ENCODE results near the gene OR52B4. TPM values are rescaled to one million over a fixed set of nuclear protein-coding genes. Genes with fewer than 3 reads are reported as not detected.

Gene OR52B4
- not detected in 2 replicates for total RNA-seq

DNA sequence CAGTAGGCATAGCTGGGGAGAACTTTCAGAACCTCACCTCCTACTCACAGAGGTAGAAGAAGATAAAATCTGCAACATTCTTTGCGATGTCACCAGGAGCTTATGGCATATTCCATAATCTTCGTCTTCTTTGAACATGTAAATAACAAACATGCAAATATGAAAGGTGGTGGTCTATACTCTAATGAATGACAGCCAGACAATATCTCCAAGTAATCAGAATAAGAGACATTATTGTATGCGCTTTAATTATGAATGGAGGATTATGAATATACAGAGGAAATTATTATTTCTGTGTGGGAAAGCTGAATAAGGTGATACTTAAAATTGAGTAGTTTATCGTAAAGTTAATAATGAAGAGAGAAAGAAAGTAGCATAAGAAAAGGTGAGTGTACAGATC lies at the start of gene OR52B4:
OR52B4 (minus strand) TSS at position 101 of the 400 bp plus-strand sequence; CDS start at position 10, 91 bp downstream.

DNA sequence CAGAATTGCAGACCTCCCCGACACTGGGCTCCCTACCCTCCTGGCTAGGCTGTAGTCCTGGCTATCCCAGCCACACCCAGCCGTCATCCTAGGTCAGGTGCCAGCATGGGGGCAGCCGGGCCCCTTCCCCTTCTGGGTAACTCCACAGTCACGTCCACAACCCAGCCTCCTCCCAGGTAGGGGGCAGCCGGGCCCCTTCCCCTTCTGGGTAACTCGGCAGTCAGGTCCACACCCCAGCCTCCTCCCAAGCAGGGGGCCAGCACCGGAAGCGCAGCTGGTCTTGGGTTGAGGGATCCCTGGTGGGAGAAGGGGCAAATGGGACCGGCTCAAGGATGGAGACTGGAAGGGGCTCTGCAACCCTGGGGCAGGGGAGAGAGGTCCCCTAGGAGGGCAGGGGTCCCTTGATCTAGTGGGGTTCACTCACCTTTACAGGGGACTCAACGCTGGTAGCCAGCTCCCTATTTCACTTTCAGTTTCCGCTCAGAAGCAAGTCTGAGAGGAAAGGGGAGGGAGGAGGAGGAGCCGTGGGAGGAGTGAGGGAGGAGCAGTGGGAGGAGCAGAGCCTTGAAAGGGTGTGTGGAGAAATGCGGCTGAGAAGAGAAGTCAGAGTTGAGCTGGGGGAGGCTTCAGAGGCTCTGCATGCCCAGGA lies 25.1 kb upstream of the OR52B4 start, which contains the start of gene TRIM21:
TRIM21 (minus strand) TSS at position 494 of the 649 bp plus-strand sequence. CDS start 3,293 bp downstream, outside the sequence.

Other genes with a start within 250 kb of the OR52B4 start
- gene TRIM21, start 25.3 kb upstream of the OR52B4 start, total RNA-seq: 15.8 and 31.2 TPM in 2 replicates
- gene OR52K2, start 80.9 kb upstream of the OR52B4 start, total RNA-seq: not detected in 2 replicates
- gene OR52K1, start 114.3 kb upstream of the OR52B4 start, total RNA-seq: not detected in 2 replicates
- not detected in 2 replicates for gene OR52M1, start 176.8 kb upstream of the OR52B4 start, total RNA-seq
- not detected in 2 replicates for gene OR52I2, start 213.4 kb upstream of the OR52B4 start, total RNA-seq
- not detected in 2 replicates for gene OR52I1, start 225.7 kb upstream of the OR52B4 start, total RNA-seq
- gene TRIM68, start 239.8 kb upstream of the OR52B4 start, total RNA-seq: 6.3 and 12.3 TPM in 2 replicates